ENCODE measurements around the gene SPATA17.
A peak's percentile ranks its signal among the peaks of the same experiment; 100 is the strongest.

DNA sequence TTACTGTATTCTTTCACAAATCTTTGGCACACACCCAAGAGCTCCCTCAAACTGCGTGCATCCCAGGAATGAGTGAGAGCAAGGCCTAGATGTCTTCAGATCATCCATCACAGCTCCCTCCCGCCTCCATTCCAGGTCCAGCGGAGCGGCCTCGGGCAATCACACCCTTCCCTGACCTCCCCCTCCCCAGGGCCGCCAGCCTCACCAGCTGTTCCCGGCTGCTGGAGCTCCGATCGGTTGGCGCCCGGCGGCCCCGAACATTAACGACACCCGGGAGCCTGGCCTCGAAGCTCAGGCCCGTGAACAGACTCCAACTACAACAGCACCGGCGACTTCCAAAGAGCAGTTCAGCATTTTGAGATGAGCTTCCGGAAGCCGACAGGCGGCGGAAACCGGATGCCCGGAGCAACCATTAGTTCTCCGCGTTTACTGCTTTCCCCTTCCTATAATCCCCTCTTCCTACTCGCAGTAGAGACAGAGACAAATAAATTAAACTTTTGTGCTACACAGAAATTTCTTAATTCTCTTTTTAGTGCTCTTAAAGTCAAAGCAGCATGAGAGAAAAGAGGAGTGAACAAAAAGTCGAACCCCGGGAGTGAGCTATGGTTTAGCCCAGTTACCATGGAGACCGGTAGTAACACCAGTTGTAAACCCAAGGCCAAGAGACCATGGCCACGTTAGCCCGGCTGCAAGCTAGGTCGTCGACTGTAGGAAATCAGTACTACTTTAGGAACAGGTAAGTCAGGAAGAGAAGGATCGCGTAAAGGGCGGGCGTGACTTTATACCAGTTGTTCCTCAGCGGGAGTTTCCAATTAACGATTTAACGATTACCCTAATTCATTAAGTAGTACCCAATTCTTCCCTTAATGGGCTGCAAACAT is at the start of gene SPATA17, which contains the start of gene GPATCH2:
- TF ChIP-seq TAF1 (IDR thresholded peaks at IDR 0.05; ENCODE audit: low read depth, low read length), result peak; percentile 76; the same call in 1 of the 2 replicates
- TF ChIP-seq POLR2AphosphoS5 (IDR thresholded peaks at IDR 0.05; ENCODE audit: low read depth, low read length), result peak; percentile 69
- TF ChIP-seq POLR2A (IDR thresholded peaks at IDR 0.05; ENCODE audit: low read depth, low read length), result peak; percentile 71

All from GM12891 (cell line).